ENCODE results near the gene UACA. TPM values are rescaled to one million over a fixed set of nuclear protein-coding genes. Genes with fewer than 3 reads are reported as not detected.

The UACA gene
- total and polyA plus RNA-seq, 2 of the 8 experiments (the other 6 are each of a cell fraction or from before 2014, with no cell fraction given): 28.6 to 38.9 TPM

DNA sequence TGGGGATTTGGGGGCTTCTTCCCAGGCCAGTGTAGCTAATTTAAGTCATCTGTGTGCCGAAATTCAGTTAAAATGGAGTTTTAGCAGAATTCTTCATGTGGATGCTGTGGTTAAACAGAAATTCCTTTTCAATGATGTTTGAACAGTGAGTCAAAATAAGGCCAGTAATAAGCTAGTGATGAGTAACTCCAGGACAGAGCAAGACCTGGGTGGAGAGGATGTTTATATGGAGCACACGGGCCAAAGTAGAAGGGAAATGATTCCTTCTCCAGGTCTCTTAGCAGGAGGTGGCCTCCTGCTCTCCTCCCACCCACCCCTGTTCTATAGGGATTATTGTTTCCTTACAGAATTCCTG is 31.9 kb upstream of the UACA start (continued):
- TF ChIP-seq, protein P1, sequence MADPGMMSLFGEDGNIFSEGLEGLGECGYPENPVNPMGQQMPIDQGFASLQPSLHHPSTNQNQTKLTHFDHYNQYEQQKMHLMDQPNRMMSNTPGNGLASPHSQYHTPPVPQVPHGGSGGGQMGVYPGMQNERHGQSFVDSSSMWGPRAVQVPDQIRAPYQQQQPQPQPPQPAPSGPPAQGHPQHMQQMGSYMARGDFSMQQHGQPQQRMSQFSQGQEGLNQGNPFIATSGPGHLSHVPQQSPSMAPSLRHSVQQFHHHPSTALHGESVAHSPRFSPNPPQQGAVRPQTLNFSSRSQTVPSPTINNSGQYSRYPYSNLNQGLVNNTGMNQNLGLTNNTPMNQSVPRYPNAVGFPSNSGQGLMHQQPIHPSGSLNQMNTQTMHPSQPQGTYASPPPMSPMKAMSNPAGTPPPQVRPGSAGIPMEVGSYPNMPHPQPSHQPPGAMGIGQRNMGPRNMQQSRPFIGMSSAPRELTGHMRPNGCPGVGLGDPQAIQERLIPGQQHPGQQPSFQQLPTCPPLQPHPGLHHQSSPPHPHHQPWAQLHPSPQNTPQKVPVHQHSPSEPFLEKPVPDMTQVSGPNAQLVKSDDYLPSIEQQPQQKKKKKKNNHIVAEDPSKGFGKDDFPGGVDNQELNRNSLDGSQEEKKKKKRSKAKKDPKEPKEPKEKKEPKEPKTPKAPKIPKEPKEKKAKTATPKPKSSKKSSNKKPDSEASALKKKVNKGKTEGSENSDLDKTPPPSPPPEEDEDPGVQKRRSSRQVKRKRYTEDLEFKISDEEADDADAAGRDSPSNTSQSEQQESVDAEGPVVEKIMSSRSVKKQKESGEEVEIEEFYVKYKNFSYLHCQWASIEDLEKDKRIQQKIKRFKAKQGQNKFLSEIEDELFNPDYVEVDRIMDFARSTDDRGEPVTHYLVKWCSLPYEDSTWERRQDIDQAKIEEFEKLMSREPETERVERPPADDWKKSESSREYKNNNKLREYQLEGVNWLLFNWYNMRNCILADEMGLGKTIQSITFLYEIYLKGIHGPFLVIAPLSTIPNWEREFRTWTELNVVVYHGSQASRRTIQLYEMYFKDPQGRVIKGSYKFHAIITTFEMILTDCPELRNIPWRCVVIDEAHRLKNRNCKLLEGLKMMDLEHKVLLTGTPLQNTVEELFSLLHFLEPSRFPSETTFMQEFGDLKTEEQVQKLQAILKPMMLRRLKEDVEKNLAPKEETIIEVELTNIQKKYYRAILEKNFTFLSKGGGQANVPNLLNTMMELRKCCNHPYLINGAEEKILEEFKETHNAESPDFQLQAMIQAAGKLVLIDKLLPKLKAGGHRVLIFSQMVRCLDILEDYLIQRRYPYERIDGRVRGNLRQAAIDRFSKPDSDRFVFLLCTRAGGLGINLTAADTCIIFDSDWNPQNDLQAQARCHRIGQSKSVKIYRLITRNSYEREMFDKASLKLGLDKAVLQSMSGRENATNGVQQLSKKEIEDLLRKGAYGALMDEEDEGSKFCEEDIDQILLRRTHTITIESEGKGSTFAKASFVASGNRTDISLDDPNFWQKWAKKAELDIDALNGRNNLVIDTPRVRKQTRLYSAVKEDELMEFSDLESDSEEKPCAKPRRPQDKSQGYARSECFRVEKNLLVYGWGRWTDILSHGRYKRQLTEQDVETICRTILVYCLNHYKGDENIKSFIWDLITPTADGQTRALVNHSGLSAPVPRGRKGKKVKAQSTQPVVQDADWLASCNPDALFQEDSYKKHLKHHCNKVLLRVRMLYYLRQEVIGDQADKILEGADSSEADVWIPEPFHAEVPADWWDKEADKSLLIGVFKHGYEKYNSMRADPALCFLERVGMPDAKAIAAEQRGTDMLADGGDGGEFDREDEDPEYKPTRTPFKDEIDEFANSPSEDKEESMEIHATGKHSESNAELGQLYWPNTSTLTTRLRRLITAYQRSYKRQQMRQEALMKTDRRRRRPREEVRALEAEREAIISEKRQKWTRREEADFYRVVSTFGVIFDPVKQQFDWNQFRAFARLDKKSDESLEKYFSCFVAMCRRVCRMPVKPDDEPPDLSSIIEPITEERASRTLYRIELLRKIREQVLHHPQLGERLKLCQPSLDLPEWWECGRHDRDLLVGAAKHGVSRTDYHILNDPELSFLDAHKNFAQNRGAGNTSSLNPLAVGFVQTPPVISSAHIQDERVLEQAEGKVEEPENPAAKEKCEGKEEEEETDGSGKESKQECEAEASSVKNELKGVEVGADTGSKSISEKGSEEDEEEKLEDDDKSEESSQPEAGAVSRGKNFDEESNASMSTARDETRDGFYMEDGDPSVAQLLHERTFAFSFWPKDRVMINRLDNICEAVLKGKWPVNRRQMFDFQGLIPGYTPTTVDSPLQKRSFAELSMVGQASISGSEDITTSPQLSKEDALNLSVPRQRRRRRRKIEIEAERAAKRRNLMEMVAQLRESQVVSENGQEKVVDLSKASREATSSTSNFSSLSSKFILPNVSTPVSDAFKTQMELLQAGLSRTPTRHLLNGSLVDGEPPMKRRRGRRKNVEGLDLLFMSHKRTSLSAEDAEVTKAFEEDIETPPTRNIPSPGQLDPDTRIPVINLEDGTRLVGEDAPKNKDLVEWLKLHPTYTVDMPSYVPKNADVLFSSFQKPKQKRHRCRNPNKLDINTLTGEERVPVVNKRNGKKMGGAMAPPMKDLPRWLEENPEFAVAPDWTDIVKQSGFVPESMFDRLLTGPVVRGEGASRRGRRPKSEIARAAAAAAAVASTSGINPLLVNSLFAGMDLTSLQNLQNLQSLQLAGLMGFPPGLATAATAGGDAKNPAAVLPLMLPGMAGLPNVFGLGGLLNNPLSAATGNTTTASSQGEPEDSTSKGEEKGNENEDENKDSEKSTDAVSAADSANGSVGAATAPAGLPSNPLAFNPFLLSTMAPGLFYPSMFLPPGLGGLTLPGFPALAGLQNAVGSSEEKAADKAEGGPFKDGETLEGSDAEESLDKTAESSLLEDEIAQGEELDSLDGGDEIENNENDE (IDR thresholded peaks at IDR 0.05; ENCODE audit: insufficient replicate concordance, low read length): no peak
- TF ChIP-seq FOSL1 (IDR thresholded peaks at IDR 0.05; ENCODE audit: insufficient read depth, low read depth, low read length) (no peak), EGR1 (IDR thresholded peaks at IDR 0.05; ENCODE audit: borderline replicate concordance, low read depth, low read length) (no peak)
